HEK293T (cell line): Measurements from ENCODE around the gene ANXA6.

Experiments
- BHLHE40 ChIP-seq: fragments of 450-650 bp; IDR thresholded peaks from 2 replicates; pipeline ENCODE4 v1.6.1; 2016; ENCODE audit warnings: mild to moderate bottlenecking, moderate library complexity, borderline replicate concordance
- ELF4 ChIP-seq: fragments of 450-650 bp; IDR thresholded peaks from 2 replicates; pipeline ENCODE4 v1.6.1; 2017; ENCODE audit warnings: antibody characterized with exemption
- FOXK2 ChIP-seq: fragments of 450-650 bp; IDR thresholded peaks from 2 replicates; pipeline ENCODE4 v1.6.1; 2016; ENCODE audit warnings: mild to moderate bottlenecking
- NFRKB ChIP-seq: fragments of 450-650 bp; IDR thresholded peaks from 2 replicates; pipeline ENCODE4 v1.6.1; 2016; ENCODE audit warnings: mild to moderate bottlenecking, moderate library complexity
- TARDBP ChIP-seq: fragments of 450-650 bp; IDR thresholded peaks from 2 replicates; pipeline ENCODE4 v1.6.1; 2016

GRCh38 chr5:151063142-151063989 lies 94.2 kb downstream of the ANXA6 start:
- TF ChIP-seq TARDBP (no peak), NFRKB (no peak), FOXK2 (no peak), BHLHE40 (no peak), ELF4 (no peak)
